Loucy (cell line): Measurements from ENCODE around the gene AMDHD1.

Source experiments
- EZH2phosphoT487 ChIP-seq: fragments of 200-600 bp; IDR thresholded peaks from 2 replicates; pipeline ENCODE4 v1.6.1; 2018; ENCODE audit warnings: antibody characterized with exemption, mild to moderate bottlenecking, moderate library complexity, borderline replicate concordance
- TF ChIP-seq, protein P1 (sequence below): fragments of 200-600 bp; sonication (generic); conservative IDR thresholded peaks from 2 replicates; pipeline ENCODE4 v1.5.1; 2014; ENCODE audit warnings: mild to moderate bottlenecking, antibody characterized with exemption, low read length

DNA sequence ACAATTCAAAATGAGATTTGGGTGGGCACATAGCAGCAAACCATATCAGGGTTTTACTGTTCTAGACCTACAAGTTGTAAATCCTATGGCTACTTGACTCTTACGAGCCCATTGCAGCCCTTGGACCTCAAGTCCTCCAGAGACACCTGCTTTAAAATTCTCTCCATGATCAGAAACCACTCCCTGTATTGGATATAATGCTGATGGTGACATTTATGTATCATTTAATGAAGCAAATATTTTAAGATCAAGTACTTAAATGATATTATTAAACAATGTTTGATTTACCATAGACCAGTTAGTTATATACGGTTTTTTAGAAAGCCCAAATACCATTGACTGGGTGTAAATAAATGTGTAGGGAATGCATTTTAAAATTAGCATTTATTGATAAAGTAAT, 24.2 kb downstream of the AMDHD1 start:
- TF ChIP-seq, protein P1, sequence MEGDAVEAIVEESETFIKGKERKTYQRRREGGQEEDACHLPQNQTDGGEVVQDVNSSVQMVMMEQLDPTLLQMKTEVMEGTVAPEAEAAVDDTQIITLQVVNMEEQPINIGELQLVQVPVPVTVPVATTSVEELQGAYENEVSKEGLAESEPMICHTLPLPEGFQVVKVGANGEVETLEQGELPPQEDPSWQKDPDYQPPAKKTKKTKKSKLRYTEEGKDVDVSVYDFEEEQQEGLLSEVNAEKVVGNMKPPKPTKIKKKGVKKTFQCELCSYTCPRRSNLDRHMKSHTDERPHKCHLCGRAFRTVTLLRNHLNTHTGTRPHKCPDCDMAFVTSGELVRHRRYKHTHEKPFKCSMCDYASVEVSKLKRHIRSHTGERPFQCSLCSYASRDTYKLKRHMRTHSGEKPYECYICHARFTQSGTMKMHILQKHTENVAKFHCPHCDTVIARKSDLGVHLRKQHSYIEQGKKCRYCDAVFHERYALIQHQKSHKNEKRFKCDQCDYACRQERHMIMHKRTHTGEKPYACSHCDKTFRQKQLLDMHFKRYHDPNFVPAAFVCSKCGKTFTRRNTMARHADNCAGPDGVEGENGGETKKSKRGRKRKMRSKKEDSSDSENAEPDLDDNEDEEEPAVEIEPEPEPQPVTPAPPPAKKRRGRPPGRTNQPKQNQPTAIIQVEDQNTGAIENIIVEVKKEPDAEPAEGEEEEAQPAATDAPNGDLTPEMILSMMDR, result no peak
- no peak for TF ChIP-seq EZH2phosphoT487
